H1 (cell line): ENCODE results near the gene CSF2RB.

Source experiments
- EP300 ChIP-seq, 2 experiments: IDR thresholded peaks; 1 replicate in 1 of 2; 2 replicates in 1 of 2; pipeline ENCODE4 v1.6.1; 2011 to 2012; ENCODE audit warnings: low read depth in 2 of 2, low read length in 2 of 2, mild to moderate bottlenecking in 2 of 2, borderline replicate concordance in 1 of 2, inconsistent platforms in 1 of 2, moderate library complexity in 1 of 2
- MAFK ChIP-seq: IDR thresholded peaks from 2 replicates; pipeline ENCODE4 v1.6.1; 2012; ENCODE audit warnings: low read depth, mild to moderate bottlenecking, improper control_type of control experiment, low read length
- PHF8 ChIP-seq: fragments of 200-600 bp; sonication (generic); conservative IDR thresholded peaks from 2 replicates; pipeline ENCODE4 v1.7.1; 2012; ENCODE audit warnings: low read depth, mild to moderate bottlenecking, inconsistent platforms, low read length, moderate library complexity
- POLR2AphosphoS5 ChIP-seq: IDR thresholded peaks from 2 replicates; pipeline ENCODE4 v1.6.1; 2011; ENCODE audit warnings: low read depth, low read length
- POU5F1 ChIP-seq: IDR thresholded peaks from 2 replicates; pipeline ENCODE4 v1.6.1; 2011; ENCODE audit warnings: low read depth, mild to moderate bottlenecking, low read length, moderate library complexity
- TAF1 ChIP-seq: IDR thresholded peaks from 2 replicates; pipeline ENCODE4 v1.6.1; 2011; ENCODE audit warnings: mild to moderate bottlenecking, low read depth, low read length
- ZNF274 ChIP-seq: IDR thresholded peaks from 2 replicates; pipeline ENCODE4 v1.7.0; 2012; ENCODE audit warnings: low read length, borderline replicate concordance; ENCODE audit errors: extremely low read depth
- TF ChIP-seq, protein P1 (sequence below), 3 experiments: IDR thresholded peaks; 1 replicate in 2 of 3; 2 replicates in 1 of 3; pipeline versions ENCODE4 v1.5.1 to v1.6.1; 2011; ENCODE audit warnings: low read length in 3 of 3, mild to moderate bottlenecking in 3 of 3, inconsistent platforms in 2 of 3, low read depth in 1 of 3, moderate library complexity in 1 of 3; ENCODE audit not compliant: insufficient read depth in 1 of 3; ENCODE audit errors: control extremely low read depth in 1 of 3

DNA sequence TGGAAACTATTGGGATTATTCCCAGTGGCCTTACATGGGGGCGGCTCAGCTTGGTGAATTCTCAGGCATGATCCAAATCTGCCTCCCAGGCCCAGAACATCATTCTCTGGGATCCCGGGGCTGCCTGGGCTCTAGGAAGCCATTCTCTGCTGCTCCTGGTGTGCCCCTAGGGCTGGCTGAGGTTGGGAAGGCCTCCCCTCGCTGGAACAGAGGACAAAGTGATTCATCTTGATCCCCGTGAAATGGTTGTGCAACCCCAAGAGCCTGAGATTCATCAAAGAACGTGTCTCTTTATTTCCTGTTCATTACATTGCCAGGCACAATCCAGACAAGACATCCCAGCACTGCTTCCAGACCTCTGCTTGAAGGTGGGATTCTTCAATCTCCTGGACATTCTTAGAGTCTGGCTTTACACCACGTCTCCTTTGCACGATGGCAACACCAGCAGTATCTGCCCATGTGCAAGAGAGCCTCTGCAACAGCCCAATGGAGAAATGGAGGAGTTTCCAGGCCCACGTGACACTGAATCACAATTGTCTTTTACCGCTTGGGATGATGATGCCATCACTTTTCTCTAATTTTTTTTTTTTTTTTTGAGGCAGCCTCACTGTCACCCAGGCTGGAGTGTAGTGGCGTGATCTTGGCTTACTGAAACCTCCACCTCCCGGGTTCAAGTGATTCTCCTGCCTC, 53.6 kb downstream of the CSF2RB start:
- TF ChIP-seq, protein P1, sequence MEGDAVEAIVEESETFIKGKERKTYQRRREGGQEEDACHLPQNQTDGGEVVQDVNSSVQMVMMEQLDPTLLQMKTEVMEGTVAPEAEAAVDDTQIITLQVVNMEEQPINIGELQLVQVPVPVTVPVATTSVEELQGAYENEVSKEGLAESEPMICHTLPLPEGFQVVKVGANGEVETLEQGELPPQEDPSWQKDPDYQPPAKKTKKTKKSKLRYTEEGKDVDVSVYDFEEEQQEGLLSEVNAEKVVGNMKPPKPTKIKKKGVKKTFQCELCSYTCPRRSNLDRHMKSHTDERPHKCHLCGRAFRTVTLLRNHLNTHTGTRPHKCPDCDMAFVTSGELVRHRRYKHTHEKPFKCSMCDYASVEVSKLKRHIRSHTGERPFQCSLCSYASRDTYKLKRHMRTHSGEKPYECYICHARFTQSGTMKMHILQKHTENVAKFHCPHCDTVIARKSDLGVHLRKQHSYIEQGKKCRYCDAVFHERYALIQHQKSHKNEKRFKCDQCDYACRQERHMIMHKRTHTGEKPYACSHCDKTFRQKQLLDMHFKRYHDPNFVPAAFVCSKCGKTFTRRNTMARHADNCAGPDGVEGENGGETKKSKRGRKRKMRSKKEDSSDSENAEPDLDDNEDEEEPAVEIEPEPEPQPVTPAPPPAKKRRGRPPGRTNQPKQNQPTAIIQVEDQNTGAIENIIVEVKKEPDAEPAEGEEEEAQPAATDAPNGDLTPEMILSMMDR (IDR thresholded peaks at IDR 0.05; ENCODE audit: control extremely low read depth in 1 of 3, insufficient read depth in 1 of 3, low read depth in 1 of 3, low read length in 3 of 3), result no peak
- TF ChIP-seq POU5F1 (no peak), POLR2AphosphoS5 (no peak), MAFK (no peak), TAF1 (no peak), ZNF274 (no peak), EP300 (IDR thresholded peaks at IDR 0.05; ENCODE audit: borderline replicate concordance in 1 of 2, low read depth in 2 of 2, low read length in 2 of 2) (no peak), PHF8 (no peak)
